Stimulated activated CD8-positive, alpha-beta memory T cell treated with anti-CD3 and anti-CD28 coated beads, Interleukin-7, amount 100 ng/mL, for 48 hours (primary cell): Measurements from ENCODE around the gene PDE9A.
"Not testable (repeated sequence)": the region's sequence is repeated elsewhere in the genome, so short reads cannot be mapped to it uniquely, and the experiment has no call there.

Experiments used
- DNase-seq, 2 donors: peaks; one replicate each; pipeline ENCODE4 v3.0.0-alpha.2; 2020; ENCODE audit warnings: low read depth in 1 of 2; ENCODE audit errors: extremely low read depth in 1 of 2

Gene PDE9A

DNA sequence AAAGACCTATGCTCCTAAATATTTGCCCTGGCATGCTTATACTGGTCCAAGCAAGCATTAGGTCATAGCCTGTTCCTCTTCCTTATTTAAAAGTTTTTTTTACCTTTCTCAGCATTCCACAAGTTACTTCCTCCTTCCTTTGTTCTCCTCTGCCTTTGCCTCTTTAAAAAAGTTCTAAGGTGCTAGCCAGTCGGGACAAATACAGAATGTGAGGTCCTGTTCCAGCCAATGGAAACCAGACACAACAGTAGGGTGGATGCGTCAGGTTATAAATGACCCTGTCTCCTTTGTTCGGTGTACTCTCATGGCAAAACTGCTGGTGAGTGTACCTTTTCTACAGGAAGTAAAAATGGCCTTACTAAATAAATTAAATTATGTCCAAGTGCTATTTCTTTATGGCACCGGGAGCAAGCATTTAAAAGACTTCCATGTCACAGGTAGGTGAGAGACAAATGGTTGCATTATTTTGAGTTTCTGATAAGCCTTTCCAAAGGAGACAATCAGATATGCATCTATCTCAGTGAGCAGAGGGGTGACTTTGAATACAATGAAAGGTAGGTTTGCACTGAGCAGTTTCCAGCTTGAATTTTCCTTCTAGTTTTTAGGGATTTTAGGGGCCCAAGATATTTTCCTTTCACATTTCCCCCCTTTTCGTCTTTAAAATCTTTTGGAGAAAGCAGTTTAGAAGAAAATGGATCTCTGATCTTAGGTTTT, 159.3 kb downstream of the PDE9A start:
- not testable (repeated sequence) for DNase-seq

- DNase-seq, result no peak
Measured at GRCh38 chr21:42815217-42815616, 161.8 kb downstream of the PDE9A start.

GRCh38 chr21:42818328-42818749, 164.9 kb downstream of the PDE9A start:
- no peak for DNase-seq

GRCh38 chr21:42819861-42820615, 166.6 kb downstream of the PDE9A start:
- no peak for DNase-seq

GRCh38 chr21:42820616-42821465, 167.4 kb downstream of the PDE9A start:
- no peak for DNase-seq
